ENCODE data around the gene NPW.

NPW gene

GRCh38 chr16:2003827-2004641 is 15.6 kb upstream of the NPW start:
- H3K27ac ChIP-seq, result peak overlapping the region; percentile 99

GRCh38 chr16:2004795-2005517 is 14.6 kb upstream of the NPW start:
- TF ChIP-seq CTCF (conservative IDR thresholded peaks at IDR 0.05) (no peak), ZFX (IDR thresholded peaks at IDR 0.05) (no peak)
- H3K27ac ChIP-seq, result peak overlapping the region; percentile 99

More at GRCh38 chr16:2003827-2004641, 15.6 kb upstream of the NPW start:
- TF ChIP-seq CTCF (conservative IDR thresholded peaks at IDR 0.05) (peak; percentile 95), ZFX (IDR thresholded peaks at IDR 0.05) (no peak)

- no peak for TF ChIP-seq ZFX (IDR thresholded peaks at IDR 0.05)
- peak overlapping the region; percentile 99 for H3K27ac ChIP-seq
Measured at GRCh38 chr16:2005646-2006045, 13.9 kb upstream of the NPW start.

GRCh38 chr16:2006317-2006716 is 13.3 kb upstream of the NPW start:
- no peak for TF ChIP-seq ZFX (IDR thresholded peaks at IDR 0.05)
- no peak for TF ChIP-seq CTCF (conservative IDR thresholded peaks at IDR 0.05)
- H3K27ac ChIP-seq, result peak overlapping the region; percentile 99

- peak overlapping the region; percentile 99 for H3K27ac ChIP-seq
- TF ChIP-seq ZFX (IDR thresholded peaks at IDR 0.05) (no peak), CTCF (conservative IDR thresholded peaks at IDR 0.05) (no peak)
Measured at GRCh38 chr16:2007081-2007836, 12.3 kb upstream of the NPW start.

- TF ChIP-seq ZFX (IDR thresholded peaks at IDR 0.05) (peak; percentile 26; the same call in 1 of the 2 replicates), CTCF (conservative IDR thresholded peaks at IDR 0.05) (no peak)
- H3K27ac ChIP-seq, result peak overlapping the region; percentile 99
Measured at GRCh38 chr16:2008009-2008526, 11.5 kb upstream of the NPW start.

GRCh38 chr16:2008631-2009163 is 10.9 kb upstream of the NPW start:
- TF ChIP-seq CTCF (conservative IDR thresholded peaks at IDR 0.05), result no peak
- no peak for TF ChIP-seq ZFX (IDR thresholded peaks at IDR 0.05)
- H3K27ac ChIP-seq, result peak overlapping the region; percentile 99
